COLO668 (cell line): ENCODE measurements around the gene FZD7.

ENCODE experiments used
- DNase-seq: peaks from one replicate; lab custom pipeline; 2025; ENCODE audit not compliant: unreplicated experiment; lab: John Stamatoyannopoulos, UW

FZD7 gene

GRCh38 chr2:202033317-202034248 lies at the start of gene FZD7:
FZD7 (plus strand) TSS chr2:202033855; CDS start chr2:202034648, 793 bp downstream.
- peak; percentile 76 for DNase-seq

GRCh38 chr2:201984333-201984732 lies 49.3 kb upstream of the FZD7 start:
- DNase-seq, result no peak

- DNase-seq, result no peak
Observed at GRCh38 chr2:201984800-201985525, 48.7 kb upstream of the FZD7 start.

GRCh38 chr2:201985728-201986462 lies 47.8 kb upstream of the FZD7 start:
- no peak for DNase-seq

GRCh38 chr2:201986463-201986735 lies 47.3 kb upstream of the FZD7 start:
- no peak for DNase-seq

- no peak for DNase-seq
Observed at GRCh38 chr2:201987426-201987825, 46.2 kb upstream of the FZD7 start.

GRCh38 chr2:201990069-201990468 lies 43.6 kb upstream of the FZD7 start:
- DNase-seq, result no peak

GRCh38 chr2:201992960-201993359 lies 40.7 kb upstream of the FZD7 start:
- DNase-seq, result no peak

- DNase-seq, result no peak
Observed at GRCh38 chr2:201994973-201995638, 38.5 kb upstream of the FZD7 start.

- DNase-seq, result no peak
Observed at GRCh38 chr2:201996006-201996405, 37.6 kb upstream of the FZD7 start.

- DNase-seq, result no peak
Observed at GRCh38 chr2:201996679-201997314, 36.9 kb upstream of the FZD7 start.

- DNase-seq, result no peak
Observed at GRCh38 chr2:201999279-201999678, 34.4 kb upstream of the FZD7 start.

- no peak for DNase-seq
Observed at GRCh38 chr2:202001826-202002225, 31.8 kb upstream of the FZD7 start.

- no peak for DNase-seq
Observed at GRCh38 chr2:202002381-202002780, 31.3 kb upstream of the FZD7 start.

- DNase-seq, result no peak
Observed at GRCh38 chr2:202005272-202005887, 28.3 kb upstream of the FZD7 start.

- DNase-seq, result no peak
Observed at GRCh38 chr2:202006301-202006700, 27.4 kb upstream of the FZD7 start.

- DNase-seq, result no peak
Observed at GRCh38 chr2:202007015-202007982, 26.4 kb upstream of the FZD7 start.

GRCh38 chr2:202007983-202008354 lies 25.7 kb upstream of the FZD7 start:
- DNase-seq, result no peak

GRCh38 chr2:202009019-202009481 lies 24.6 kb upstream of the FZD7 start:
- no peak for DNase-seq
